ENCODE results near the gene EIF5B.

DNA sequence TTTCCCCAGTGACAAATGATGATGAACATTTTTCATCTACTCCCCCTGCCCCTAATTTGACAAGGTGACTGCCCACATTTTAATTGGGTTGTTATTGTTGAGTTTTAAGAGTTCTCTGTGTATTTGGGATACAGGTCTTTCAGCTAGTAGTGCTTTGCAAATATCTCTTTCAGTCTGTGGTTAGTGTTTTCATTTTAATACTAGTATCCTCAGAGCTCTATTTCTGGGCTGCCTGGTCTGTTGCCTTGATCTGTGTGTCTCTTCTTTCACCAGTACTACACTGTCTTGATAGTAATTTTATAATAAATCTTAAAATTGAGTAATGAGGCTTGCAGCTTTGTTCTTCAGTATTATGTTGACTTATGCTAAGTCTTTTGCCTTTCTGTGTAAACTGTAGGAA, 19.7 kb downstream of the EIF5B start:
- TF ChIP-seq, protein P1, sequence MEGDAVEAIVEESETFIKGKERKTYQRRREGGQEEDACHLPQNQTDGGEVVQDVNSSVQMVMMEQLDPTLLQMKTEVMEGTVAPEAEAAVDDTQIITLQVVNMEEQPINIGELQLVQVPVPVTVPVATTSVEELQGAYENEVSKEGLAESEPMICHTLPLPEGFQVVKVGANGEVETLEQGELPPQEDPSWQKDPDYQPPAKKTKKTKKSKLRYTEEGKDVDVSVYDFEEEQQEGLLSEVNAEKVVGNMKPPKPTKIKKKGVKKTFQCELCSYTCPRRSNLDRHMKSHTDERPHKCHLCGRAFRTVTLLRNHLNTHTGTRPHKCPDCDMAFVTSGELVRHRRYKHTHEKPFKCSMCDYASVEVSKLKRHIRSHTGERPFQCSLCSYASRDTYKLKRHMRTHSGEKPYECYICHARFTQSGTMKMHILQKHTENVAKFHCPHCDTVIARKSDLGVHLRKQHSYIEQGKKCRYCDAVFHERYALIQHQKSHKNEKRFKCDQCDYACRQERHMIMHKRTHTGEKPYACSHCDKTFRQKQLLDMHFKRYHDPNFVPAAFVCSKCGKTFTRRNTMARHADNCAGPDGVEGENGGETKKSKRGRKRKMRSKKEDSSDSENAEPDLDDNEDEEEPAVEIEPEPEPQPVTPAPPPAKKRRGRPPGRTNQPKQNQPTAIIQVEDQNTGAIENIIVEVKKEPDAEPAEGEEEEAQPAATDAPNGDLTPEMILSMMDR (IDR thresholded peaks at IDR 0.05): no peak
- TF ChIP-seq POLR2A (IDR thresholded peaks at IDR 0.05): no peak

Data from esophagus squamous epithelium (tissue), 4 donors.